ENCODE data around the gene RIC8B.

The RIC8B gene

DNA sequence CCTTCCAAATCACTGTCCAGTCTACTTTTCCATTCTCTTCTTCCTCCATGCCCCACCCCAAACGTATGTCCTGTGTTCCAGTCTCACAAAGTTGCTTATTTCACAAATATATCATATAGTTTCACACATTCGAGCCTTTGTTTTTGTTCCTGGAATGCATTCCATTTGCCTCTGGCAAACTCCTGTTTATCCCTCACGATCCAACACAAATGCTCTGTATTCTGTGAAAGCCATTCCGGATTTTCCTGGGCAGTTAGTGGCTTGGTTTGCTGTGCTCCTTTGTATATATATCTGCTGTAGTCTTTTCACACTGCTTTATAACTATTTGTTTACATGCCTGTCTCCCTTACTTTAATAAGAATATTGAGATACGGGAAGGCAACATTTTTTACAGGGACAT lies 9.0 kb downstream of the RIC8B start:
- peak overlapping the region; percentile 52 for H3K27ac ChIP-seq

DNA sequence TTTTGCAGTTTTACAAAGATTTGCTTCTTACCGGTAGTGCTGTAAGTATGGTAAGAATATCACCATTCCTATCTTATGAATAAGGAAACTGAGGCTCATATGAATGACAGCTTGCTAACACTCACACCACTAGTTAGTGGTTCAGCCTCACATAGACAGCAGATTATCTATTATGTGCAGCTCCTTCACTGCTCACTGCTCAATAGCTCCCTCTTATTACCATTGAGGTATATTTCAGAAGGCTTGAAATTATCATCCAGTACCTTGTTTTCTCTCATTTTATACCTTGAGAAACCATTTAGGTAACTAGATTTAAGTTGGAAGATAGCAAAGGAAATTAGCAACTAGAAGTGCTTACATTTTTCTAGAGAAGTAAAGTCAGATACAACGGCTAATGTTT lies 15.5 kb downstream of the RIC8B start:
- TF ChIP-seq, protein P1, sequence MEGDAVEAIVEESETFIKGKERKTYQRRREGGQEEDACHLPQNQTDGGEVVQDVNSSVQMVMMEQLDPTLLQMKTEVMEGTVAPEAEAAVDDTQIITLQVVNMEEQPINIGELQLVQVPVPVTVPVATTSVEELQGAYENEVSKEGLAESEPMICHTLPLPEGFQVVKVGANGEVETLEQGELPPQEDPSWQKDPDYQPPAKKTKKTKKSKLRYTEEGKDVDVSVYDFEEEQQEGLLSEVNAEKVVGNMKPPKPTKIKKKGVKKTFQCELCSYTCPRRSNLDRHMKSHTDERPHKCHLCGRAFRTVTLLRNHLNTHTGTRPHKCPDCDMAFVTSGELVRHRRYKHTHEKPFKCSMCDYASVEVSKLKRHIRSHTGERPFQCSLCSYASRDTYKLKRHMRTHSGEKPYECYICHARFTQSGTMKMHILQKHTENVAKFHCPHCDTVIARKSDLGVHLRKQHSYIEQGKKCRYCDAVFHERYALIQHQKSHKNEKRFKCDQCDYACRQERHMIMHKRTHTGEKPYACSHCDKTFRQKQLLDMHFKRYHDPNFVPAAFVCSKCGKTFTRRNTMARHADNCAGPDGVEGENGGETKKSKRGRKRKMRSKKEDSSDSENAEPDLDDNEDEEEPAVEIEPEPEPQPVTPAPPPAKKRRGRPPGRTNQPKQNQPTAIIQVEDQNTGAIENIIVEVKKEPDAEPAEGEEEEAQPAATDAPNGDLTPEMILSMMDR (conservative IDR thresholded peaks at IDR 0.05): peak; percentile 69
- no peak overlapping the region; the same call in 1 of the 2 replicates for H3K27ac ChIP-seq

More for the DNA sequence above, 9.0 kb downstream of the RIC8B start:
- TF ChIP-seq, protein P1 (conservative IDR thresholded peaks at IDR 0.05): no peak

DNA sequence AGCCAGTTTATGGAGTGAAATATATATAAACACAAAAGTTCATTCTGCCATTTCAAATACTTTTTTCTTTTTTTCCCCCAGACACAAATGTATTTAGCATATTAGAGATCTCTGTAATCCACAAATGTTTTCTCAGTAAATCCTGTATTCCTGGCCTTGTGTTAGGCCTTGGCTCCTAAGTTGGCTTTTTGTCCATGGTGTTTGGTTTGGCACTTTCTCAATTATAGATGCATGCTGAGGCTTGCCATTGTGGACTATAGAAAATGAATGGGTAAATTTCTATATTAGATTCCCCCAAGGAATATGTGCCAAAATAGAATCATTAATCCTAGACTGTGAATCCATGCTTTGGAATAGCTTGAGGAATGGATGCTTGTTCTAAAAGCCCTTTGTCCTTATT lies 17.0 kb downstream of the RIC8B start:
- TF ChIP-seq, protein P1 (conservative IDR thresholded peaks at IDR 0.05): no peak
- H3K27ac ChIP-seq: no peak overlapping the region; the same call in 1 of the 2 replicates

DNA sequence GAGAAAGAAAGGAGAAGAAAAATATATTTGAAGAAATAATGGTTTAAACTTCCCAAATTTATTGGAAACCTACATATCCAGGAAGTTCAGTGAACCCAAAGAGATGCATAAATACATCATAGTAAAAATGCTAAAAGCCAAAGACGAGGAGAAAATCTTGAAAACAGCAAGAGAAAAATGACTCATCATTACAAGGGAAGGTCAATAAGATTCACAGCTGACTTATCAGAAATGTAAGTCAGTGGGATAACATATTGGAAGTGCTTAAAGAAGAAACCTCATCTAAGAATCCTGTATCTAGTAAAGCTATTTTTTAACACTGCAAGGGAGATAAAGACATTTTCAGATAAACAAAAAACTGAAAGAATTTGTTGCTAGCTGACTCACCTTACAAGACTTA lies 19.9 kb downstream of the RIC8B start:
- no peak overlapping the region for H3K27ac ChIP-seq
- TF ChIP-seq, protein P1 (conservative IDR thresholded peaks at IDR 0.05): no peak

DNA sequence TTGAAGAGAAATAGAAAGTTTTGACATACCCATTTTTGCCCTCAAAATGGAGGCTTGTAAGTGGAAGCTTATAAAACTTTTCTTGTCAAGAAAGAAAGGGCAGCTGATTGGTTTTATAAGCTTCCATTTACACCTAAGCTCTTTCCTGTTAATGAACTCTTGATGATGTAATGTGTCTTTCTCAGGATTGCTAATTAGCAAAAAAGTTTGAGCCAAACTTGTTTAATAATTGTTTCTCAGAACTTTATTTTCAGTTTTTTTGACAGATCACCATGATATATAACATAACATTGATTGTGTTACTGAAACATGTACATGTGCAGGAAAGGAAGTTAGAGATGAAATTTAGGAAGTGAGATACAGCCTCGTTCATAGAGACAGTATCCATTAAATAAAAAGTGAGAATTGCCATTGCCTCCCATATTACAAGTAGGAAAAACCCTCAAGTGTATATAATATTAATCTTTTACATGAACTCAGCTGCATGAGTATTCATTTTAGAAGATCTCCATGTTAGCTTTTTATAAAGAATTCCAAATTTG lies 26.8 kb downstream of the RIC8B start:
- no peak overlapping the region for H3K27ac ChIP-seq
- TF ChIP-seq, protein P1 (conservative IDR thresholded peaks at IDR 0.05): no peak

DNA sequence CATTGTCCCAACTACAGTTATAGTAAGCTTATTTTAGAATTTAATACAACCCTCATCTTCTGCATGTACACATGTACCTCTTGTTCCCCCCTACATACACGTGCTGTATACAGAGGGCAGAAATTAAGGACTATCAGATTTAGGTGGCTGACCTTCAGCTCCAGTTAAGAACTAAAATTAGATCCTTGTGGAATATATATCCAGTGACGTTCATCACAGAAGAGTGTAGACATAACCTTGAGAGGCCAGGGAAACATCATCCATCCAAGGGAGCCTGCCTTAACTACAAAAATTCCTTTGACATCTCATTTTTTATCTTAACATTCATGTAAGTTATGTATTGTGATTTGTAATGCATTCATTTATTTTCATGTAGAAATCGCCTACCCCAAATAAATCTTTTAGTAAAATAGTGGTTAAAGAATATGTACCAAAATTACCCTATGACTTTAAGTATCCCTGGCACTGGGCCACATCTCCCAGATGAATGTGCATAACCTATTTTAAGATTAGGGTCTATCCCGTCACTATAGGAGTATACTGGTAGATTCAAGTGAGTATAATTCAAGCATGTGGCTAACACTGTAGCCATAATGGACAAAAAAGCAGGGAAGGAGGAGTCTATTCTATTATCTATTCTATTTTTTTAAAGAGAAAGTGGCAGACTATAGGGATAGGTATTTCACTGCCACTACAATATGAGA lies 27.5 kb downstream of the RIC8B start:
- TF ChIP-seq, protein P1 (conservative IDR thresholded peaks at IDR 0.05): no peak
- H3K27ac ChIP-seq: no peak overlapping the region

DNA sequence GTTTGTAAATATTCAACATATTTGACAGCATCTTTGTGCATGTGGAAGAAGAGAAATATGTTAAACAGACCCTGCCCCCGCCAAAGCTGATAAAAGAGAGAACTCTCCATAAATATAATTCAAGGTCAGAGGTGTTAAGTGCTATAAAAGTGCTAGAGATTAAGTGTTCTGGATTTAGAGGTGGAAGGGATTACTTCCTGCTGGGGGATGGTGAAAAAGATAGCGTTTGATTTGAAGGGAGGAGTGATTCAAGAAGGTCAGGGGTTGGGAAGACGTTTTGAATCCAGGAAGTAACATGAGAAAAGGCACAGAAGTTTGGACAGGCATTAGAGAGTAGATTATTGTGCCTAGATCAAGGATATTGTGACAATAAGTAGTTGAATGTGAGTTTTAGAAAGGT lies 30.2 kb downstream of the RIC8B start:
- H3K27ac ChIP-seq: no peak overlapping the region
- TF ChIP-seq, protein P1 (conservative IDR thresholded peaks at IDR 0.05): no peak

Measured in VCaP (cell line).